SK-N-SH (cell line): ENCODE results near the gene C17orf75. TPM values are rescaled to one million over a fixed set of nuclear protein-coding genes. Genes with fewer than 3 reads are reported as not detected.

Experiments
- CTCF ChIA-PET: fragments of 300-600, 350-600 bp; formaldehyde crosslinking; extraction: SDS; loops from one replicate; lab custom pipeline; 2021; lab: Yijun Ruan, JAX
- POLR2A ChIA-PET: fragments of 350-600 bp; sonication (Branson Sonifier 250); formaldehyde crosslinking; extraction: SDS; loops from one replicate; lab custom pipeline; 2020; ENCODE audit warnings: antibody characterized with exemption, inconsistent platforms; lab: Yijun Ruan, JAX
- DNase-seq: peaks from one replicate; pipeline ENCODE4 v3.0.0; 2012
- H2AFZ ChIP-seq: fragments of 200-600 bp; sonication (generic); 2 replicates; pipeline ENCODE4 v1.8.1; 2016; ENCODE audit warnings: antibody characterized with exemption, mild to moderate bottlenecking, low read depth
- H3F3A ChIP-seq: fragments of 200-600 bp; sonication (generic); replicated peaks from 2 replicates; pipeline ENCODE3; 2016; ENCODE audit warnings: antibody characterized with exemption, mild to moderate bottlenecking; ENCODE audit not compliant: insufficient read depth
- H3K27ac ChIP-seq, 2 experiments: fragments of 200-500 bp in 1 of 2; fragments of 200-600 bp in 1 of 2; sonication (Bioruptor generic) in 1 of 2; sonication (generic), shearing (Covaris generic) in 1 of 2; 2 replicates each; pipeline versions ENCODE4 v1.5.1 to v1.6.1; 2014 to 2016; ENCODE audit warnings: low read depth in 2 of 2, inconsistent platforms in 1 of 2, low read length in 1 of 2, mild to moderate bottlenecking in 1 of 2, mixed read lengths in 1 of 2
- H3K27me3 ChIP-seq: fragments of 200-600 bp; sonication (generic), shearing (Covaris generic); 2 replicates; pipeline ENCODE4 v1.6.1; 2016; ENCODE audit warnings: mixed run types; ENCODE audit not compliant: insufficient read depth
- H3K36me3 ChIP-seq, 2 experiments: fragments of 200-500 bp in 1 of 2; fragments of 200-600 bp in 1 of 2; sonication (Bioruptor generic) in 1 of 2; sonication (generic) in 1 of 2; replicated peaks in 1 of 2; 2 replicates each; pipeline versions ENCODE3 to v1.5.1; 2014 to 2016; ENCODE audit warnings: low read length in 1 of 2, mild to moderate bottlenecking in 1 of 2; ENCODE audit not compliant: insufficient read depth in 2 of 2, control insufficient read depth in 1 of 2
- H3K4me1 ChIP-seq, 2 experiments: fragments of 200-500 bp in 1 of 2; fragments of 200-600 bp in 1 of 2; sonication (Bioruptor generic) in 1 of 2; sonication (generic), shearing (Covaris generic) in 1 of 2; 2 replicates each; pipeline versions ENCODE4 v1.5.1 to v1.6.1; 2014 to 2016; ENCODE audit warnings: low read depth in 1 of 2, low read length in 1 of 2, mixed run types in 1 of 2; ENCODE audit not compliant: insufficient read depth in 2 of 2, control insufficient read depth in 1 of 2
- H3K4me2 ChIP-seq: fragments of 200-600 bp; sonication (generic), shearing (Covaris generic); 2 replicates; pipeline ENCODE4 v1.6.1; 2017; ENCODE audit warnings: mixed run types
- H3K4me3 ChIP-seq, 2 experiments: fragments of 200-500 bp in 1 of 2; fragments of 200-600 bp in 1 of 2; sonication (Bioruptor generic) in 1 of 2; sonication (generic), shearing (Covaris generic) in 1 of 2; 2 replicates each; pipeline versions ENCODE4 v1.5.1 to v1.8.1; 2014 to 2016; ENCODE audit warnings: low read depth in 2 of 2, inconsistent platforms in 1 of 2, low read length in 1 of 2, mild to moderate bottlenecking in 1 of 2, mixed read lengths in 1 of 2, moderate library complexity in 1 of 2
- H3K79me2 ChIP-seq: fragments of 200-600 bp; sonication (generic); 2 replicates; pipeline ENCODE4 v1.8.1; 2017; ENCODE audit warnings: mild to moderate bottlenecking; ENCODE audit not compliant: insufficient read depth
- H3K9ac ChIP-seq: fragments of 200-600 bp; sonication (generic); 2 replicates; pipeline ENCODE4 v1.6.1; 2017; ENCODE audit warnings: mixed run types
- H3K9me2 ChIP-seq: fragments of 200-600 bp; sonication (generic); 2 replicates; pipeline ENCODE4 v1.6.1; 2017; ENCODE audit warnings: mixed run types
- H3K9me3 ChIP-seq: fragments of 200-600 bp; sonication (generic); 2 replicates; pipeline ENCODE4 v1.6.1; 2017; ENCODE audit warnings: mixed run types, mild to moderate bottlenecking, moderate library complexity
- H4K20me1 ChIP-seq: fragments of 200-600 bp; sonication (generic); 2 replicates; pipeline ENCODE4 v1.6.1; 2017; ENCODE audit warnings: mild to moderate bottlenecking, mixed run types; ENCODE audit not compliant: insufficient read depth
- CHD2 ChIP-seq: fragments of 150-350 bp; IDR thresholded peaks from 2 replicates; pipeline ENCODE4 v1.6.1; 2018; ENCODE audit warnings: low read length; ENCODE audit not compliant: partially characterized antibody
- CTCF ChIP-seq: fragments of 200-600 bp; sonication (generic); IDR thresholded peaks from 2 replicates; pipeline ENCODE4 v1.6.1; 2017; ENCODE audit warnings: antibody characterized with exemption, mild to moderate bottlenecking, moderate library complexity
- IRF3 ChIP-seq: fragments of 150-350 bp; IDR thresholded peaks from 2 replicates; pipeline ENCODE4 v1.6.1; 2016; ENCODE audit warnings: mild to moderate bottlenecking, low read depth, low read length
- JUND ChIP-seq: IDR thresholded peaks from 2 replicates; pipeline ENCODE4 v1.4.0; 2012
- PBX3 ChIP-seq: IDR thresholded peaks from 2 replicates; pipeline ENCODE4; 2012
- POLR2AphosphoS5 ChIP-seq: IDR thresholded peaks from 2 replicates; pipeline ENCODE4 v1.6.1; 2012; ENCODE audit warnings: low read depth, low read length
- RAD21 ChIP-seq: IDR thresholded peaks from 2 replicates; pipeline ENCODE4 v1.6.1; 2012; ENCODE audit warnings: mild to moderate bottlenecking, low read length
- RCOR1 ChIP-seq: fragments of 150-350 bp; IDR thresholded peaks from 2 replicates; pipeline ENCODE4 v1.6.1; 2017; ENCODE audit warnings: antibody characterized with exemption, low read length
- RFX5 ChIP-seq: IDR thresholded peaks from 2 replicates; pipeline ENCODE4 v1.6.1; 2012; ENCODE audit warnings: mild to moderate bottlenecking, improper control_type of control experiment, low read length
- SMC3 ChIP-seq: IDR thresholded peaks from 2 replicates; pipeline ENCODE4 v1.6.1; 2012; ENCODE audit warnings: low read depth, low read length, improper control_type of control experiment
- TAF1 ChIP-seq: IDR thresholded peaks from 2 replicates; pipeline ENCODE4 v1.6.1; 2012; ENCODE audit warnings: low read depth, mild to moderate bottlenecking, low read length, moderate library complexity, borderline replicate concordance
- TCF12 ChIP-seq: IDR thresholded peaks from 2 replicates; pipeline ENCODE4 v1.4.0; 2012
- TEAD4 ChIP-seq: IDR thresholded peaks from 2 replicates; pipeline ENCODE4 v1.4.0; 2012; ENCODE audit warnings: mild to moderate bottlenecking, borderline replicate concordance; ENCODE audit not compliant: insufficient read depth
- WGBS: methylation state at CpG from one replicate; pipeline ENCODE4 v1.1.6; 2017; ENCODE audit warnings: low lambda C conversion rate; 5-methylcytosine and 5-hydroxymethylcytosine counted together
- polyA plus RNA-seq, 3 experiments: library from polyadenylated mRNA; depleted of rRNA; stranded (reverse); fragments of >200 nt; gene quantifications; 2 replicates each; pipeline ENCODE4 v1.2.3, GENCODE V29; 2012

C17orf75 gene
- polyA plus RNA-seq, 1 of the 3 experiments (the other 2 are of a cell fraction), result 14.2 TPM

GRCh38 chr17:32319548-32319905 lies 22.4 kb downstream of the C17orf75 start:
- Histone ChIP-seq H3K4me1 (peaks cover 7 to 8% of the 10 kb centered on the region in 2 experiments; a peak in 1 of 4 replicates), H3K4me2 (no peak overlapping the region), H3K79me2 (no peaks in the 10 kb centered on the region), H3K27me3 (no peaks in the 10 kb centered on the region), H2AFZ (no peak overlapping the region), H4K20me1 (no peaks in the 10 kb centered on the region), H3F3A (no peaks in the 10 kb centered on the region), H3K9me2 (no peaks in the 10 kb centered on the region), H3K36me3 (no peaks in the 10 kb centered on the region), H3K27ac (no peak overlapping the region), H3K9me3 (no peaks in the 10 kb centered on the region), H3K9ac (no peak overlapping the region), H3K4me3 (no peak overlapping the region; a peak in 1 of 4 replicates)
- 19% methylated on average over 5 of the region's 5 CpGs for WGBS
- peak; percentile 89 for DNase-seq
- TF ChIP-seq POLR2AphosphoS5, result no peak
- peak; percentile 45; the same call in 1 of the 2 replicates for TF ChIP-seq RCOR1
- TF ChIP-seq SMC3, result peak; percentile 95
- TF ChIP-seq TCF12, result no peak
- TF ChIP-seq RAD21, result peak; percentile 94
- no peak for TF ChIP-seq TEAD4
- no peak for TF ChIP-seq RFX5
- no peak for TF ChIP-seq IRF3
- TF ChIP-seq CHD2, result peak; percentile 41
- TF ChIP-seq CTCF, result peak; percentile 96
- POLR2A ChIA-PET, result interaction anchor here (0.6 kb wide), 1 partner anchor 1342 kb away, joined by 3 read pairs; no protein-coding TSS in a partner anchor
- CTCF ChIA-PET, result interaction anchor here (0.6 to 11.5 kb wide), 23 partner anchors 8 to 413 kb away, joined by 3 to 192 read pairs (median 4); no protein-coding TSS in a partner anchor

- Histone ChIP-seq H3K4me1 (no peaks in the 10 kb centered on the region), H3K9me2 (no peaks in the 10 kb centered on the region), H4K20me1 (no peaks in the 10 kb centered on the region), H3K4me3 (no peak overlapping the region), H3K36me3 (no peaks in the 10 kb centered on the region), H3K9me3 (no peaks in the 10 kb centered on the region), H3K9ac (no peak overlapping the region), H3K27ac (no peak overlapping the region), H3K27me3 (no peaks in the 10 kb centered on the region), H3K4me2 (no peak overlapping the region), H2AFZ (no peak overlapping the region), H3F3A (no peaks in the 10 kb centered on the region), H3K79me2 (no peaks in the 10 kb centered on the region)
- TF ChIP-seq JUND (no peak), TAF1 (no peak), CTCF (no peak), PBX3 (no peak)
- ChIA-PET CTCF (interaction anchor here (1.0 to 11.5 kb wide), 3 partner anchors 17 to 63 kb away, joined by 3 to 192 read pairs (median 4); no protein-coding TSS in a partner anchor), POLR2A (no interaction called here)
- whole genome bisulfite sequencing, result 89% methylated on average over 8 of the region's 8 CpGs
- DNase-seq, result no peak
Observed at GRCh38 chr17:32318071-32318470, 23.9 kb downstream of the C17orf75 start.
